ENCODE data around the gene C18orf63.

Gene C18orf63

DNA sequence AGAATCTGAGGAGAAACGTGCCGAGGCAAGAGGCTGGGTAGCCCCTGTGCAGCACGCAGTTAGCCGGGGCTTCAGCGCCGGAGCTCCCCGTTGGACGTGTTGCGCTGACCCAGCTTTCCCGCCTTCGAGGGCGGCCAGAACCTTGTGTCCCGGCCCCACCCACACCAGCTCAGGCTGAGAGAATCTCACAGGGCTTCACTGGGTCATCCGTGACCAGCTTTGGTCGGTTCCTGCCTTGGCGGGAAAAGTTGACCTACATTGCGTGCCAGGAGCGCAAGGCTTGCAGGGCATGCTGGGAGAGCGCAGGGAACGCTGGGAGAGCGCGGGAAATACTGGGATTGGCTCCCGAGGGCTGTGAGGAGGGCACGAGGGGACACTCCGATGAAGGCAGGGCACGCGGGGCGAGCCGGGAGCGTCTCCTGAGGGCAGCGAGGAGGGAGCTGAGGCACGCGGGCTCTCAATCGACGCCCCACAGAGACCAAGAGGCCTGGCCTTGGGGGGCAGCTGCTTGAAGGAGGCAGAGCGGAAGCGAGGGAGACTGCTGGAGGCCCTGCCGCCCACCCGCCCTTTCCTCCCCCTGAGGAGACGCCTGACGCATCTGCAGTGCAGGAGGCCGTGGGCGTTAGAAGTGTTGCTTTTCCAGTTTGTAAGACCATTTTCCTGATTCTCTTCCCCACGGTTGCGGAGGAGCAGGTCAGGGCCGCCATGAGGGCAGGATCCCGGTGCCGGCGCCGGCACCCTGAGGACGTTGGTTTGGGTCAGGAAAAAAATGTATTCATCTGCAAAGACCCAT, at the start of gene C18orf63:
TSS of gene C18orf63 (plus strand) at position 376 of the 793 bp plus-strand sequence. CDS start 2,027 bp downstream, outside the sequence.
- Histone ChIP-seq H3K36me3 (ENCODE audit: control insufficient read depth, insufficient read depth, low read length) (no peaks in the 10 kb centered on the region), H3K27me3 (replicated peaks; ENCODE audit: control insufficient read depth, insufficient read depth, low read length) (no peaks in the 10 kb centered on the region; the same call in 1 of the 2 replicates), H3K4me3 (replicated peaks; ENCODE audit: low read depth, low read length) (no peak within 1 kb of the TSS)
- TF ChIP-seq, protein P1, sequence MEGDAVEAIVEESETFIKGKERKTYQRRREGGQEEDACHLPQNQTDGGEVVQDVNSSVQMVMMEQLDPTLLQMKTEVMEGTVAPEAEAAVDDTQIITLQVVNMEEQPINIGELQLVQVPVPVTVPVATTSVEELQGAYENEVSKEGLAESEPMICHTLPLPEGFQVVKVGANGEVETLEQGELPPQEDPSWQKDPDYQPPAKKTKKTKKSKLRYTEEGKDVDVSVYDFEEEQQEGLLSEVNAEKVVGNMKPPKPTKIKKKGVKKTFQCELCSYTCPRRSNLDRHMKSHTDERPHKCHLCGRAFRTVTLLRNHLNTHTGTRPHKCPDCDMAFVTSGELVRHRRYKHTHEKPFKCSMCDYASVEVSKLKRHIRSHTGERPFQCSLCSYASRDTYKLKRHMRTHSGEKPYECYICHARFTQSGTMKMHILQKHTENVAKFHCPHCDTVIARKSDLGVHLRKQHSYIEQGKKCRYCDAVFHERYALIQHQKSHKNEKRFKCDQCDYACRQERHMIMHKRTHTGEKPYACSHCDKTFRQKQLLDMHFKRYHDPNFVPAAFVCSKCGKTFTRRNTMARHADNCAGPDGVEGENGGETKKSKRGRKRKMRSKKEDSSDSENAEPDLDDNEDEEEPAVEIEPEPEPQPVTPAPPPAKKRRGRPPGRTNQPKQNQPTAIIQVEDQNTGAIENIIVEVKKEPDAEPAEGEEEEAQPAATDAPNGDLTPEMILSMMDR (IDR thresholded peaks at IDR 0.05; ENCODE audit: insufficient read depth, low read length, poor library complexity, severe bottlenecking): no peak
- DNase-seq (ENCODE audit: extremely low read depth, insufficient read length): no peak

GRCh38 chr18:74266161-74266560, 49.5 kb upstream of the C18orf63 start:
- TF ChIP-seq, protein P1 (IDR thresholded peaks at IDR 0.05; ENCODE audit: insufficient read depth, low read length, poor library complexity, severe bottlenecking): no peak
- Histone ChIP-seq H3K27me3 (replicated peaks; ENCODE audit: control insufficient read depth, insufficient read depth, low read length) (no peaks in the 10 kb centered on the region), H3K4me3 (replicated peaks; ENCODE audit: low read depth, low read length) (no peak overlapping the region), H3K36me3 (ENCODE audit: control insufficient read depth, insufficient read depth, low read length) (no peaks in the 10 kb centered on the region; the same call in none of the 2 replicates)
- DNase-seq (ENCODE audit: extremely low read depth, insufficient read length): no peak

- H3K27me3 ChIP-seq (replicated peaks; ENCODE audit: control insufficient read depth, insufficient read depth, low read length): no peaks in the 10 kb centered on the region
- TF ChIP-seq, protein P1 (IDR thresholded peaks at IDR 0.05; ENCODE audit: insufficient read depth, low read length, poor library complexity, severe bottlenecking): no peak
- no peak for DNase-seq (ENCODE audit: extremely low read depth, insufficient read length)
- no peak overlapping the region for H3K4me3 ChIP-seq (replicated peaks; ENCODE audit: low read depth, low read length)
- no peaks in the 10 kb centered on the region for H3K36me3 ChIP-seq (ENCODE audit: control insufficient read depth, insufficient read depth, low read length)
Observed at GRCh38 chr18:74268175-74268574, 47.5 kb upstream of the C18orf63 start.

- DNase-seq (ENCODE audit: extremely low read depth, insufficient read length): no peak
- no peaks in the 10 kb centered on the region for H3K36me3 ChIP-seq (ENCODE audit: control insufficient read depth, insufficient read depth, low read length)
- H3K4me3 ChIP-seq (replicated peaks; ENCODE audit: low read depth, low read length): no peak overlapping the region
- H3K27me3 ChIP-seq (replicated peaks; ENCODE audit: control insufficient read depth, insufficient read depth, low read length): no peaks in the 10 kb centered on the region
- TF ChIP-seq, protein P1 (IDR thresholded peaks at IDR 0.05; ENCODE audit: insufficient read depth, low read length, poor library complexity, severe bottlenecking): no peak
Observed at GRCh38 chr18:74268933-74269620, 46.6 kb upstream of the C18orf63 start.

- Histone ChIP-seq H3K27me3 (replicated peaks; ENCODE audit: control insufficient read depth, insufficient read depth, low read length) (no peaks in the 10 kb centered on the region), H3K36me3 (ENCODE audit: control insufficient read depth, insufficient read depth, low read length) (no peaks in the 10 kb centered on the region), H3K4me3 (replicated peaks; ENCODE audit: low read depth, low read length) (no peak overlapping the region)
- no peak for DNase-seq (ENCODE audit: extremely low read depth, insufficient read length)
- TF ChIP-seq, protein P1 (IDR thresholded peaks at IDR 0.05; ENCODE audit: insufficient read depth, low read length, poor library complexity, severe bottlenecking): no peak
Observed at GRCh38 chr18:74271635-74272034, 44.0 kb upstream of the C18orf63 start.

Measured in GM06990 (cell line).